ENCODE data around the gene ITGB2.

ITGB2 gene

DNA sequence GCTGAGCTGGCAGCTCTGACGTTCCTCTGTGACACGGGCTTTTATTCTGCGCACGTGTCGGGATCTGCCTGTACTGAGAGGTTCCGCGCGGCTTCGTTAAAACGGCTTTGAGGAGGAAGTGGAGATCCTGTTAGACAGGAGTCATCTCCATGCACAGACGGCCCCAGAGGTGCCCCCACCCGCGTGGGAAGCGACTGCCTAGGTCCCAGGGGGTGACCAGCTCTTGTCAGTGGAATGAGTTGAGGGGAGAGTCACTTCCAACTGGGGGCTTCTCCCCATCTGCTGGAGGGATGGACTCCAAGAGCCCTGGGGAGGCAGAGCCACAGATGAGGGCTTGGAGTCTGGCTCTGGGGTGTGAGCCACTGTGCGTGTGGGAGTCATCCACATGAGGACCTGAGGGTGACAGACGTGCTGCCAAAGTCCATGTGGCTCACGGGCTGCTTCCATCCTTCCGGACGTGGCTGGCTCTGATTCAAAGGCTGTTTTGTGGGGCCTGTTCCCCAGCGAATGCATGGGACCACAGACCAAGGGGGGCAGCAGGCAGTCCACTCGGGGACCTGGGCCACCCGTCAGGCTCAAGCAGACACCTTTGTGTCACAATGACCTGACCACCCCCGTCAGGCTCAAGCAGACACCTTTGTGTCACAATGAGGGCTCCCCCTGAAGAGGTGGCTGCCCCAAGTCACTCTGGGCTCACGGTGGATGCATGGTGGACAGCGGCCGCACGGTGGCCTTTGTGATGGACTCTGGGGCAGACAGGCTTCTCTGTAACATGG lies 74.0 kb downstream of the ITGB2 start:
- DNase-seq (ENCODE audit: low spot score) = peak; percentile 20

DNA sequence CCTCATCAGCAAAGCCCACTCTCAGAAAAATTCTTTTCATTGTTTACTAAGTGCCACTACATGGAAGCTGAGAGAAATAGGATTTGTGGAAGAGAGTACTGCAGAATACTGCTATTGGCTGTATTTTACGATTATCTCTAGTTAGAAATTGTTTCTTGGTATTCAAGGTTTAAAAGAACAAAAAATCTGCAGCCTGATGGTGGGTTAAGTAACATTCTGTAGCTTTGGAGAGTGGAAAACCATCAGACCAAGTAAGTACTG lies 74.5 kb downstream of the ITGB2 start:
- DNase-seq (ENCODE audit: low spot score) = no peak

DNA sequence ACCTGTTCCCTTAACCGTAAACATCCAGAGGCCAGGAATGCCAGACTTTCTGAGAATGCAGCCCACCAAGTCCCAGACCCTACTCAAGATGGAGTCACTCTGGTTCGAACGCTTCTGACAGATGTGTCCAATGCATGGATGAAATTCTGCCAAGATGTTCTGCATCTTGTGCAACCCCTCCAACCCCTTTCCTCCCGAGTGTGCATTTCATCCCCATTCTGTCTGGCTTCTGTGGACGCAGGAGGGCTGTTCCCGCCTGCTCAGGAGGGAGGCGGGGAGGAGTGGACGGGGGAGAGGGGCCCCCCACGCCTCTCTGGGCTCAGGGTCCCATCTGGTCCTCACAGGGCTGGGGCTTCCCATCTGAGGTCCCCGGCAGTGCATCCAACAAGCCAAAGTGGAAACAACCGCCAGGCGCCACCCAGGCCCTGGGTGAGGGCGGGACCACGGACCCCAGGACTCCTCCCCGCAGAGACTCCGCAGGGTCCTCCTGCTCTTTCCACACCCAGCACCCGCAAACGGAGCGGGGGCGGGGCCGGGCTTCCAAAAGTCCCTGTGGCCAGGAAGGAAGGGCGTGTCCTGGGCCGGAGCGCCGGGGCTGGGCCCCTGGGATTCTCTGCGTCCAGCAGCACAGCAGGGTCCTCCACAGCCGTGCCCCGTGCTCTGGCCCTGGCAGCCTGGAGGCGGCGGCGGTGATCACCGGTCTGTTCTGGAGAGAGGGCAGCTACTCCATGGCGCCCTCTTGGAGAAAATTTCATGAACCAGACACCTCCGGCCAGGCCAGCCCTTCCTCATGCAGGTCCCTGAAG lies 75.1 kb downstream of the ITGB2 start:
- peak; percentile 54 for DNase-seq (ENCODE audit: low spot score)

DNA sequence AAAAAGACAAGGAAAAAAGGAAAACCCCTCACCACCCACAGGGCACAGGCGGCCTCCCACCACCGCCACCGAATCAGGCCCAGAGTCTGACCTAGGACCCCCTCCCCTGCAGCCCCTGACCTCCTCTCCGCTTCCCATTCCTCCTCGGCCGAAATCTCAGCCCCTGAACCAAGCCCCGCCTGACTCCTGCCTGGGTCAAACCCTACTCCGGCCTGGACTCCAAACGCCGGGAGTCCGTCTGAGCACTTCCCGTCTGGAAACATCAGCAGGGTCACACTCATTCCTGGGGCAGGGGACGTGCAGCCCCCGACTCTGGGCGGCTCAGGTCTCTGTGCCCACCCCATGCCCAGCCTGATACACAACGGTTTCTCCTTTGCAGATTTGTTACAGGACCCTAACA lies 76.4 kb downstream of the ITGB2 start:
- DNase-seq (ENCODE audit: low spot score) = no peak

DNA sequence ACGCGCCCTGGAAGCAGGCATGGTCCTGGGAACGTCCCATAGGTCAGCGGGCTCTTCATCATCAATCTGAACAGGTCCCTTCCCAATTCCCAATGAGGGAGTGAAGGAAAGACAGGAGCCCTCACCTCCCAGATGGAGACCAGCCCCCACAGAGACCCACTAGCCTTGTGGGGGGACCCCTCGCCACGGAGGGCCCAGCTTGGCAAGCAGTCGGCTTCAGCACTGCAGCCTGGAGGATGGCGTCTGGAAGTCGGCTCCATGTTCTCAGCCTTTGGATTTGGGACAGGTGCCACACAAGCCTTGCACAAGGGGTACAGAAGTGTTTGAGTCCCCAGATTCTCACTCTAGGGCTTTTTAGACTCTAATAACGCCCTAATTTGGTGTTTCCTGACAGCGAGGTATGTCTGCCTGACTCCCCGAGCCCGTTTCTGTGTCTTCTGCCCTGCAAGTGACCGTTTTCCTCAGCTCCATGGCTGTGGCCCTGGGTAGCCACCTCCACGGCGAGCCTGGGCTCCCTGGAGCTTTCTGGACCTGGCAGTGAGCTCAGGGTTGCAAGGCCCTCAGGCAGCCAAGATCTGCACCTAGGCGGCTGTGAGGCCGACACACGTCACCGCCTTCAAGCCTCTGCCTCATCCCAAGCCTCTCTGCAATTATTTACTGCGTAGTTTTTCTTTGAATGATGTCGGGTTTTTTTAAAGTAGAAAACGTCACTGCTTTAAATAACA lies 77.8 kb downstream of the ITGB2 start:
- DNase-seq (ENCODE audit: low spot score) = no peak

DNA sequence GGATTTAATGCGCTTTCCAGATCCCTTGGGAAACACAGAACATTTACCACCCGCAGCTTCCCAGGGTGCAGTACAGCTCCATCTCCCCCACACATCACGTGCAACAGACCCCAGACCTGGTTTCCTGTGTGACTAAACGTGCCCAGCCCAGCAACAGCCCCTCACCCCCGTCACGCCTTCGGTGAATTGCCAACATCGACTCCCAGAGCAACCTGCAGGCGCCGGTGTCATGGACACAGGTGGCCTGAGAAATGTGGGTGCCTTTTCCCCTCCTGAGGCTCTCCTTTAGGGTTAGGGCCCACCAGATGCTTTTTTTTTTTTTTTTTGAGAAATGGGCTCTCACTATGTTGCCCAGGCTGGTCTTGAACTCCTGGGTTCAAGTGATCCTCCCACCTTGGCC lies 78.6 kb downstream of the ITGB2 start:
- no peak for DNase-seq (ENCODE audit: low spot score)

DNA sequence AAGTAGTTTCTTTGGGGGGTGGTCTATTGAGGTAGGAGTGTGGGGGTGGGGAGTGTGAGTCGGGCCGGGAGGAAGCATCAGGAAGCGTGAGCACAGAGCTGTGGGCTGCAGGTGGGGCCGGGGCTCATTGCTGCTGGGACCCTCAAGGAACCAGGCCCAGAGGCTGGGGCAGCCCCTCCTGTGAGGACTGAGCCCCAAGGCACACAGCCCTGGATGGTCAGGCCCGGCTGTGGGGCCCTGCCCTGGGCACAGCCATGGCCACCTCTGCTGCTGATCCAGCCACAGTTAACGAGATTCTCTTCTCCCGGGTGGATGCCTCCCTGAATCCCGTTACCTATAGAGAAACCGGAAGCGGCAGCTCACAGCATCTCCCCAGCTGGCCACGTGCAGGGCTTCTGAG lies 79.9 kb downstream of the ITGB2 start:
- no peak for DNase-seq (ENCODE audit: low spot score)

DNA sequence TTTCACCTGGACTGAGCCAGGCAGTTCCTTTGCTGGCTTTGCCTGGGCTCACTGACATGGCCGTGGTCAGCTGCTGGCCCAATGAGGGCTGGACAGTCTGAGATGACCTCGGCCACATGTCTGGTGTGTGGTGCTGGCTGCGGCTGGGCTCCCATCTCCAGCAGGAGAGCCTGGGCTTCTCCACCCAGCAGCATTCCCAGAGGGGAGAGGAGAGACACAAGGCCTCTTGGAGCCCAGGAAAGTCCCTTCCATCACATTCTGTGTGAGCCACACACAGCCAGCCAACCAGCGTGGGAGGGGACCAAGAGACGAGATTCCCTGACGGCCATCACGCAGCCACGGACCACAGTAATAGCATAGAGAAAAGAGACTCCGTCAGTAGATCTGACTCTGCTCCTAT lies 81.7 kb downstream of the ITGB2 start:
- DNase-seq (ENCODE audit: low spot score) = no peak

DNA sequence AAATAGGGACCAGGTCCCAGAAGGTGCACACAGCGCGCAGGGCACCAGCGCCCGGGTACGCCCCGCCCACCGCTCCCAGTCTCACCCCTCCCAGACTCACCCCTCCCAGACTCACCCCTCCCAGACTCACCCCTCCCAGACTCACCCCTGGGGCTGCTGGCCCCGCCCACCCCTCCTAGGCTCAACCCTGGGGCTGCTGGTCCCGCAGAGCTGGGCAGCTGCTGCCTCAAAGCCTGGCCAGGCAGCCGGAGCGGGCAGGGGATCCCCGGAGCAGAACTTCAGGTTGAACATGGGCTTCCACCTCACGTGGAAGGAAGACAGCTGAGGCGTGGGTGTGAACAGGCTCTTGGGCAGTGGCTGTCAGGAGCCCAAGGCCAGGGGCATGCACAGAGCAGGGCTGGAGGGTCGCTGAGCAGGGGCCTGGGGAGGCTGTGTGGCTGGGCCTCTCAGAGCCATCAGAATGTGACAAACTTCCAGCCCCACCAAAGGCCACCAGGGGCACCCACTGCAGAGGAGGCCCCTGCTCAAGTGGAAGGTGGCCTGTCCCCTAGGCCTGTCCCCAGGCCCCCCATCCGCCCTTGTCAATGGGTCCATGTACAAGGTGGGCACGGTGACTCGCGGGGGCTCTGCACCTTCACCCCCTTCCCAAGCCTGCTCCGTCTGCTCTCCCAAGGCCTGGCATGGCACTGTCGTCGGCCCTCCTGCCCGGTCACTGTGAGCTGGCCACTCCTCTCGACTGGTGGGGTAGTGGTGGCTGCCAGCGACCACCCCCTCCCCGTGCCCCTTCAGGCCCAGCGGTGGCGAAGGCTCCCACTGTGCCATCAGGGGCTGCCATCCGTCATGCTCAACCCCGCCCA lies 82.4 kb downstream of the ITGB2 start:
- no peak for DNase-seq (ENCODE audit: low spot score)

DNA sequence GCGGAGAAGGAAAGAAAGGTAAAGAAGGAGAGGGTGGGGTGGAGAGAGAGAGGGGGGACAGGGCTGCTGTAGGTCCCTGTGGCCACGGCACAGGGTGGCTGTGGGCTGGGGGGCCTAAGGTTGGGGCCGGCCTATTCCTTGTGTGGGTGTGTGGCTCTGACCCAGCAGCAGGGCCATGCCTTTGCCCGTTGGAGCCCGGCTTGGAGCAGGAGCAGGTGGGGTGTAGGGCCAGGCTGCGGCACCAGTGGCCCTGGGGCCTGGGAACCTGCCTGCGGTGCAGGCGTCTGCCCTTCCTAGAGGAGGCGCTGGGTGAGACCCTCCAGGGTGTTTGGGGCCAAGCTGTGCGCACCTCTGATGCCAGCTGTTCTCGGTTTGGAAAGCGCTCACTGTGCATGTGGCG lies 83.2 kb downstream of the ITGB2 start:
- no peak for DNase-seq (ENCODE audit: low spot score)

DNA sequence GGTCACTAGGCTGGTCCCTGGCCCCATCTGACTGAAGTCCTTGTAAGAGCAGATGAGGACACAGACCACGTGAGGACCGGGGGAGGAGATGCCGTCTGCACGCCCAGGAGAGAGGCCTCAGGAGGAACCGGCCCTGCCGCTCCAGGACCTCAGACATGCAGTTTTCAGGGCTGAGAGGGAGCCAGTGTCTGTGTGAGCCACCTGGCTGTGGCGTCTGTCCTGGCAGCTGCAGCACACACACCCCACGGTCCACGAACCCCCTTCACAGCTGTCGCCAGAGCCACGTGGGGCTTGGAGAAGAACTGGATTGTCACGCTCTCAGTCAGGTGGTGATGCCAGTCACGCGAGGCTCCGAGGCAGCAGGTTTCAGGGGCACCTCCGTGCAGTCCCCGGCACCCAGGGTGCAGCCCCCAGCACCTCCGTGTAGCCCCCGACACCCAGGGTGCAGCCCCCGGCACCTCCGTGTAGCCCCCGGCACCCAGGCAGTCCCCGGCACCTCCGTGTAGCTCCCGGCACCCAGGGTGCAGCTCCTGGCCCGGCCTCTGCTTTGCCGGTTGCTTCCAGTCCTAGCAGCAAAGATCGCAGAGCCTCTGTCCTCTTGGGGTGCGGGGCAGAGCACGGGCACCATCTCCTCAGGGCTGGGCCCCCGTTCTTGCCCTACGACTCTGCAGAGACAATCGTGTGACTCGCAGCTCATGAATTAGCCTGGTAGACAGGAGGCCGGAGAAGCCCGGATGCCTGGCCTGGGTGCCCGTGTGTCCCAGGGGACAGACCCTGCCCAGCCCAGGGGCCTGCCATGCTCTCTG lies 83.8 kb downstream of the ITGB2 start:
- DNase-seq (ENCODE audit: low spot score) = peak; percentile 34

DNA sequence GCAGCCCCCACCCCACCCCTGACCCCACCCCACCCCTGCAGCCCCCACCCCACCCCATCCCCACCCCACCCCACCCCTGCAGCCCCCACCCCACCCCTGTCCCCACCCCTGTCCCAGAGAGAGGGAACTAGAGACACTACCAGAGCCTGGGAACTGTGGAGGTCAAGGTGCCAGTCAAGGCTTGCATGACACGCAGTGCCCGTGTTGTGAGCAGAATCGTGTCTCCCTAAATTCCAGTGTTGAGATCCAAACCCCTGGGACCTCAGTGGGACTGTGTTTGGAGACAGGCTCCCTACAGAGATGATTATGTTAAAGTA lies 84.4 kb downstream of the ITGB2 start:
- no peak for DNase-seq (ENCODE audit: low spot score)
